ENCODE results near the gene GTPBP2. TPM values are rescaled to one million over a fixed set of nuclear protein-coding genes. Genes with fewer than 3 reads are reported as not detected.

Gene GTPBP2
- total and polyA plus RNA-seq, 2 of the 8 experiments (the other 6 are each of a cell fraction or from before 2014, with no cell fraction given) = 58.3 to 86.1 TPM

GRCh38 chr6:43609402-43609801 lies 19.7 kb downstream of the GTPBP2 start (continued):
- TF ChIP-seq SRF (IDR thresholded peaks at IDR 0.05; ENCODE audit: low read depth, low read length) (no peak), PHF8 (conservative IDR thresholded peaks at IDR 0.05; ENCODE audit: low read depth, low read length) (no peak), POLR2A (IDR thresholded peaks at IDR 0.05; ENCODE audit: control extremely low read depth in 1 of 2, low read depth in 2 of 2, low read length in 2 of 2) (no peak)
